Glutamatergic neuron (in vitro differentiated cells): ENCODE measurements around the gene ANKRD13D. TPM values are rescaled to one million over a fixed set of nuclear protein-coding genes. Genes with fewer than 3 reads are reported as not detected.
A peak's percentile ranks its signal among the peaks of the same experiment; 100 is the strongest.
"Not testable (repeated sequence)": the region's sequence is repeated elsewhere in the genome, so short reads cannot be mapped to it uniquely, and the experiment has no call there.

Experiments
- DNase-seq: peaks from one replicate; pipeline ENCODE4 v3.0.0; 2022
- H3K27ac Mint-ChIP-seq: one replicate; pipeline ENCODE4 v1.8.0; 2020; ENCODE audit warnings: mild to moderate bottlenecking, mixed read lengths, inconsistent platforms; ENCODE audit not compliant: unreplicated experiment
- H3K27me3 Mint-ChIP-seq: one replicate; pipeline ENCODE4 v1.8.0; 2020; ENCODE audit warnings: mild to moderate bottlenecking, moderate library complexity, mixed read lengths, inconsistent platforms; ENCODE audit not compliant: unreplicated experiment
- H3K36me3 Mint-ChIP-seq: one replicate; pipeline ENCODE4 v1.8.0; 2020; ENCODE audit warnings: mild to moderate bottlenecking, mixed read lengths, inconsistent platforms; ENCODE audit not compliant: unreplicated experiment
- H3K4me1 Mint-ChIP-seq: one replicate; pipeline ENCODE4 v1.8.0; 2020; ENCODE audit warnings: mild to moderate bottlenecking, low read depth, mixed read lengths, inconsistent platforms; ENCODE audit not compliant: unreplicated experiment
- H3K4me3 Mint-ChIP-seq: one replicate; pipeline ENCODE4 v1.8.0; 2020; ENCODE audit warnings: mild to moderate bottlenecking, mixed read lengths, inconsistent platforms; ENCODE audit not compliant: unreplicated experiment
- H3K9me3 Mint-ChIP-seq: one replicate; pipeline ENCODE4 v1.8.0; 2020; ENCODE audit warnings: mild to moderate bottlenecking, moderate library complexity, mixed read lengths, inconsistent platforms; ENCODE audit not compliant: unreplicated experiment
- CTCF ChIP-seq: fragments of 200-600 bp; sonication (generic); IDR thresholded peaks from one replicate; pipeline ENCODE4 v1.5.0; 2021; ENCODE audit not compliant: partially characterized antibody, unreplicated experiment
- total RNA-seq: library from RNA; stranded (reverse); fragmentation: NEBNext Ultra II Directional; extraction: Animal tissue kit (Norgen Biotek cat#: 25700); gene quantifications from one replicate; pipeline ENCODE4 v1.2.1, GENCODE V29; 2021; ENCODE audit not compliant: unreplicated experiment

The ANKRD13D gene
- total RNA-seq, 1 donor from 2014 or later, result 109 TPM

- Mint-ChIP-seq H3K27ac (no peak overlapping the region), H3K4me3 (no peak overlapping the region), H3K27me3 (peaks cover 3% of the 10 kb centered on the region), H3K9me3 (peaks cover 7% of the 10 kb centered on the region), H3K36me3 (no peaks in the 10 kb centered on the region), H3K4me1 (no peaks in the 10 kb centered on the region)
- DNase-seq, result no peak
- TF ChIP-seq CTCF, result no peak
Observed at GRCh38 chr11:67255864-67256263, 33.2 kb upstream of the ANKRD13D start.

GRCh38 chr11:67256477-67257135, 32.5 kb upstream of the ANKRD13D start:
- Mint-ChIP-seq H3K36me3 (no peaks in the 10 kb centered on the region), H3K27ac (no peak overlapping the region), H3K4me1 (no peaks in the 10 kb centered on the region), H3K27me3 (peaks cover 3% of the 10 kb centered on the region), H3K4me3 (no peak overlapping the region), H3K9me3 (peaks cover 7% of the 10 kb centered on the region)
- no peak for TF ChIP-seq CTCF
- DNase-seq, result no peak

- peaks cover 8% of the 10 kb centered on the region for H3K4me1 Mint-ChIP-seq
- DNase-seq, result no peak
- H3K9me3 Mint-ChIP-seq, result peaks cover 5% of the 10 kb centered on the region
- no peak for TF ChIP-seq CTCF
- H3K4me3 Mint-ChIP-seq, result peak overlapping the region; percentile 64
- H3K27ac Mint-ChIP-seq, result no peak overlapping the region
- H3K27me3 Mint-ChIP-seq, result peaks cover 13% of the 10 kb centered on the region
- no peaks in the 10 kb centered on the region for H3K36me3 Mint-ChIP-seq
Observed at GRCh38 chr11:67260406-67260805, 28.7 kb upstream of the ANKRD13D start.

- H3K36me3 Mint-ChIP-seq, H3K4me1 Mint-ChIP-seq, H3K27ac Mint-ChIP-seq, H3K9me3 Mint-ChIP-seq: not testable (repeated sequence)
- Mint-ChIP-seq H3K4me3 (peak overlapping the region; percentile 71), H3K27me3 (peaks cover 19% of the 10 kb centered on the region)
- peak; percentile 64 for DNase-seq
- peak; percentile 5 for TF ChIP-seq CTCF
Observed at GRCh38 chr11:67260885-67261639, 28.0 kb upstream of the ANKRD13D start.

GRCh38 chr11:67261640-67261945, 27.5 kb upstream of the ANKRD13D start:
- H3K4me1 Mint-ChIP-seq, result peaks cover 8% of the 10 kb centered on the region
- no peak for TF ChIP-seq CTCF
- peaks cover 6% of the 10 kb centered on the region for H3K9me3 Mint-ChIP-seq
- no peak overlapping the region for H3K4me3 Mint-ChIP-seq
- H3K27me3 Mint-ChIP-seq, result peaks cover 19% of the 10 kb centered on the region
- H3K36me3 Mint-ChIP-seq, result no peaks in the 10 kb centered on the region
- no peak for DNase-seq
- H3K27ac Mint-ChIP-seq, result no peak overlapping the region
